Prostate gland (tissue), 2 donors: ENCODE results near the gene LCN1. TPM values are rescaled to one million over a fixed set of nuclear protein-coding genes. Genes with fewer than 3 reads are reported as not detected.

Experiments used
- DNase-seq: peaks from one replicate; pipeline ENCODE4 v3.0.0-alpha.2; 2019; ENCODE audit warnings: low spot score
- H3K27ac ChIP-seq, 2 donors: fragments of 200-600 bp; sonication (generic); 2 replicates each; pipeline ENCODE4 v1.5.1; 2017 to 2019
- H3K27me3 ChIP-seq: fragments of 200-600 bp; sonication (generic); replicated peaks from 2 replicates; pipeline ENCODE4 v1.5.1; 2019; ENCODE audit not compliant: insufficient read depth
- H3K36me3 ChIP-seq, 2 donors: fragments of 200-600 bp; sonication (generic); 1 replicate in 1 of 2; 2 replicates in 1 of 2; pipeline versions ENCODE4 v1.5.1 to v1.8.1; 2017 to 2019
- H3K4me1 ChIP-seq: fragments of 200-600 bp; sonication (generic); replicated peaks from 2 replicates; pipeline ENCODE4 v1.5.1; 2019
- H3K4me3 ChIP-seq, 2 donors: fragments of 200-600 bp; sonication (generic); 2 replicates each; pipeline ENCODE4 v1.5.1; 2017 to 2019
- H3K9me3 ChIP-seq: fragments of 200-600 bp; sonication (generic); 2 replicates; pipeline ENCODE4 v1.5.1; 2017
- POLR2A ChIP-seq: fragments of 450-650 bp; IDR thresholded peaks from one replicate; pipeline ENCODE4 v1.6.1; 2016; ENCODE audit warnings: antibody characterized with exemption, mild to moderate bottlenecking
- POLR2AphosphoS5 ChIP-seq: sonication (generic); formaldehyde crosslinking; IDR thresholded peaks from one replicate; pipeline ENCODE4 v1.6.1; 2017; ENCODE audit warnings: antibody characterized with exemption
- WGBS: methylation state at CpG from one replicate; pipeline ENCODE4 v1.1.5; 2018; 5-methylcytosine and 5-hydroxymethylcytosine counted together
- intact Hi-C: fragments of 100-400 bp; cut with DNase I; formaldehyde crosslinking; loops from one replicate; pipeline ENCODE4 v1.14.2; 2022
- total RNA-seq, 2 donors: library from RNA; depleted of rRNA; stranded (reverse); fragments of >200 nt; gene quantifications; one replicate each; pipeline ENCODE4 v1.1.0, GENCODE V29; 2016
- TF ChIP-seq, protein P1 (sequence below), 4 experiments: fragments of 200-600 bp in 2 of 4; fragments of 450-650 bp in 2 of 4; sonication (generic) in 2 of 4; IDR thresholded peaks; 1 replicate in 3 of 4; 2 replicates in 1 of 4; pipeline ENCODE4 v1.5.1; 2016 to 2019; ENCODE audit warnings: antibody characterized with exemption in 4 of 4, mild to moderate bottlenecking in 2 of 4, moderate library complexity in 2 of 4

Gene LCN1
- total RNA-seq, 2 donors from 2014 or later: not detected

DNA sequence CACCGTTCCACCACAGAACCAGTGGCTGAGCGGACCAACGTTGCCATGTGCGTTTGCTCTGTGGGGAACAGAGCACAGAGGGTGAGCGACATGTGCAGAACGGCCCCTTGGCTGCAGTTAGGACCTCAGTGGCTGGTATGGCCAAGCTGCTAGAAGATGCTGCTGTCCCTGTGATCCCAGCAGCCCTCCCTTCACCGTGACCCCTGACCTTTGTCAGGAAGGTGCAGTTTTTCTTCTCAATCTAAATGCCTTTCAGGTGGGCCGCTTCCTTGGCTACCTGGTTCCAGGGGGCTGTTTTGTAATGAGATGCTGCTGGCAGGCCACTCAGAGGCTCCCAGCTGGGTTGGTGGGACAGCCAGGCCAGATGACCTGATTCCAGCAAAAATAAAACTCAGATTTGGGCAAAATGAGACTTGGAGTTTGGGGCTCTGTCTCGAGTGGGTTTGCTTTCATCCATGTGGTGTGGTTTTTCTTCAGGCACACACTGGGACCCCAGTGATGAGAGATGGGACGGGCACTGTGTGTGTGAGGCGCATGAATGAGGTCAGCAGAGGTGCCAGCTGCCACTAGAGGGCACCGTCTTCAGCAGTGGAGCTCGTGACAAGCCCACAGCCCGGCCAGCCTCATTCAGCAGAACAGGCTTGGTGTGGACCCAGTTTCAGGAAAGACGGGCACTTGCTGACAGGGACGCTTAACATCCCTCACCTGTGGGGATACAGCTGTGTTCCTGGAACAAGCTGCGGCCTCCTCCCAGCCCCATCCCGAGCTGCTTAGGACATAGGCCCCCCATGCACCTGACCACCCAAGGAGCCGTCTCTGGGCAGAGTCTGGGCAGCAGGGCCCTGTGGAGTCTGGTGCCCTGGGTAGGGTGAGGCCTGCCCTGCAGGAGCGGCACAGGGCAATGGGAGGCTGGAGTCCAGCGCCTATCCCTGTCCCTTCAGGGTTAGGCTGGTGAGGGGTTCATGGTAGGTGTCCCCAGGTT is 16.7 kb upstream of the LCN1 start:
- Histone ChIP-seq H3K27ac (no peak overlapping the region), H3K36me3 (peaks cover 0 to 4% of the 10 kb centered on the region in 2 donors), H3K4me1 (peaks cover 7% of the 10 kb centered on the region), H3K9me3 (no peaks in the 10 kb centered on the region), H3K4me3 (no peak overlapping the region), H3K27me3 (no peaks in the 10 kb centered on the region)
- 68% methylated on average over 21 of the region's 21 CpGs for WGBS
- intact Hi-C loops: no loop called here
- peak; percentile 46 for DNase-seq
- TF ChIP-seq POLR2AphosphoS5: peak; percentile 27
- no peak for TF ChIP-seq POLR2A
- TF ChIP-seq, protein P1, sequence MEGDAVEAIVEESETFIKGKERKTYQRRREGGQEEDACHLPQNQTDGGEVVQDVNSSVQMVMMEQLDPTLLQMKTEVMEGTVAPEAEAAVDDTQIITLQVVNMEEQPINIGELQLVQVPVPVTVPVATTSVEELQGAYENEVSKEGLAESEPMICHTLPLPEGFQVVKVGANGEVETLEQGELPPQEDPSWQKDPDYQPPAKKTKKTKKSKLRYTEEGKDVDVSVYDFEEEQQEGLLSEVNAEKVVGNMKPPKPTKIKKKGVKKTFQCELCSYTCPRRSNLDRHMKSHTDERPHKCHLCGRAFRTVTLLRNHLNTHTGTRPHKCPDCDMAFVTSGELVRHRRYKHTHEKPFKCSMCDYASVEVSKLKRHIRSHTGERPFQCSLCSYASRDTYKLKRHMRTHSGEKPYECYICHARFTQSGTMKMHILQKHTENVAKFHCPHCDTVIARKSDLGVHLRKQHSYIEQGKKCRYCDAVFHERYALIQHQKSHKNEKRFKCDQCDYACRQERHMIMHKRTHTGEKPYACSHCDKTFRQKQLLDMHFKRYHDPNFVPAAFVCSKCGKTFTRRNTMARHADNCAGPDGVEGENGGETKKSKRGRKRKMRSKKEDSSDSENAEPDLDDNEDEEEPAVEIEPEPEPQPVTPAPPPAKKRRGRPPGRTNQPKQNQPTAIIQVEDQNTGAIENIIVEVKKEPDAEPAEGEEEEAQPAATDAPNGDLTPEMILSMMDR (IDR thresholded peaks at IDR 0.05): peak; percentile 34 to 59 (median 48)

DNA sequence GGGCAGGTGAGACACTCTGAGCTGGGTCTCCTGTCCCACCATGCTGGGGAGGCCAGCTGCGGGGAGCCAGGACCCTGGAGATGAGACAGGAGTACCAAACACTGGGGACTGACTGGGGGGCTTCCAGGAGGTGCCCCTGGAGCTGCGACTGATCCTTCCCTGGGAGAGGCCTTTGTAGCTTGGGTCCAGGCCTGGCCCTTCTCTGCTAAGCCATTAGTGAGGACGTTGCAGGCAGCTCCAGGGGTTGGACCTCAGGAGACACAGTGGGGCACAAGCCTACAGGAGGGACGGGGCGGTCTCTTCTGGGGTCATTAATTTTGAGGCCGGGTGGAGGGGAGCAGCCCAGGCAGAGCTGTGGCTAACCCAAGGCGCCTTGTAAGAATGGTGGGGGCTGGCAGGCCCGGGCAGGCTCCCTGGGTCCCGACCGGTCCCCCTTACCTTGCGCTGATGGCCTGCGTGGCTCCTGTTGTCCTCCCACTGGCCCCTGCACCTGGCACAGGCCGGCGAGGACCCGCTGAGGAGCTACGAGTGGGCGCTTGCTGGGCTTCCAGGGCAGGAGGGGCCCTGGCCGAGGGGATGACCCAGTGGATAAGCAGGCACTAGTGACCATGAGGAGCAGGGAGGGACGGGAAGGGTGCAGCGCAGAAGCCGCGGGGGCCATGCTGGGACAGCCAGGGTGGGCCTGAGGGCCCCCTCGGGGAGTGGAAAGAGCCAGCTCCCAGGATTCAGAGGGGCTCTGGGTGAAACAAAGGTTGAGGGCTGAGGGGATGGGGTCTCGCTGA is 15.6 kb upstream of the LCN1 start:
- Histone ChIP-seq H3K36me3 (peaks cover 0 to 4% of the 10 kb centered on the region in 2 donors), H3K4me1 (peaks cover 7% of the 10 kb centered on the region), H3K27ac (no peak overlapping the region), H3K27me3 (no peaks in the 10 kb centered on the region), H3K4me3 (no peak overlapping the region), H3K9me3 (no peaks in the 10 kb centered on the region)
- TF ChIP-seq POLR2AphosphoS5 (no peak), POLR2A (no peak)
- TF ChIP-seq, protein P1 (IDR thresholded peaks at IDR 0.05): no peak
- no peak for DNase-seq
- WGBS: 83% methylated on average over 22 of the region's 24 CpGs
- intact Hi-C loops: no loop called here

DNA sequence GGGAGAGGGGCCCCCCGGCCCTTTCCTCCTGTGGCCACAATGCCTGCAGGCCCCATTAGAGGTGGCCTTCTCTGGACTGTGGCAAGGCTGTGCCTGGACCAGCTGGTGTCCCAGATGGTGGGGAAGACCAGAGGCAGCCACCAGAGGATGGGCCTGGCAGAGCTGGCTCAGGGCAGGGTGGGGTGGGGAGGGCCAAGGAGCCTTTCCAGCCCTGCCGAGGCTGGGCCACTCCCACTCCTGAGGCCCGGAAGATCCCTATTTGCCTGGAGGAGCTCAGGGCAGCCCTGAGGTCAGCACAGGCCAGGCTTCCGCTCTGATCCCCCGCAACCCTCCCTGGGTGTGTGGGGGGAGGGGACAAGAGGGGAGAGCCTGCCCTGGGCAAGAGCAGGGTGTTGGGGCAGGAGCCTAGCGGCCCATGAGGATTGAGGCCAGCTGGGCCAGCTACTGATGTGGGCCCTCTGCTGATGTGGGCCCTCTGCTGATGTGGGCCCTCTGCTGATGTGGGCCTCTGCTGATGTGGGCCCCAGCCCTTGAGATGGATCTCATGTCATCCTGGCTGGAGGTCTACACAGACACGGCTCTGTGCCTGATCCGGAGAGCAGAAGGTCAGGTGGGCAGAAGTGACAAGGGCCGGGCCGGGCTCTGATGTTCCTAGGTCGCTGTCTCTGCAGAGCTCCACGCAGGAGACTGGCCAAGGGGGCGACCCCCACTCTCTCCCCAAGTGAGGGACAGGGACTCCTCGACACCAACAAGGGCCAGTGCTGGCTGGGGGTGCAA is 14.7 kb upstream of the LCN1 start:
- no peaks in the 10 kb centered on the region for H3K27me3 ChIP-seq
- H3K9me3 ChIP-seq: no peaks in the 10 kb centered on the region
- no peak overlapping the region for H3K4me3 ChIP-seq
- TF ChIP-seq, protein P1 (IDR thresholded peaks at IDR 0.05): no peak
- TF ChIP-seq POLR2AphosphoS5 (no peak), POLR2A (no peak)
- H3K36me3 ChIP-seq: peaks cover 0 to 4% of the 10 kb centered on the region in 2 donors
- WGBS: 60% methylated on average over 14 of the region's 14 CpGs
- H3K27ac ChIP-seq: no peak overlapping the region
- intact Hi-C loops: no loop called here
- peaks cover 3% of the 10 kb centered on the region for H3K4me1 ChIP-seq
- DNase-seq: no peak

DNA sequence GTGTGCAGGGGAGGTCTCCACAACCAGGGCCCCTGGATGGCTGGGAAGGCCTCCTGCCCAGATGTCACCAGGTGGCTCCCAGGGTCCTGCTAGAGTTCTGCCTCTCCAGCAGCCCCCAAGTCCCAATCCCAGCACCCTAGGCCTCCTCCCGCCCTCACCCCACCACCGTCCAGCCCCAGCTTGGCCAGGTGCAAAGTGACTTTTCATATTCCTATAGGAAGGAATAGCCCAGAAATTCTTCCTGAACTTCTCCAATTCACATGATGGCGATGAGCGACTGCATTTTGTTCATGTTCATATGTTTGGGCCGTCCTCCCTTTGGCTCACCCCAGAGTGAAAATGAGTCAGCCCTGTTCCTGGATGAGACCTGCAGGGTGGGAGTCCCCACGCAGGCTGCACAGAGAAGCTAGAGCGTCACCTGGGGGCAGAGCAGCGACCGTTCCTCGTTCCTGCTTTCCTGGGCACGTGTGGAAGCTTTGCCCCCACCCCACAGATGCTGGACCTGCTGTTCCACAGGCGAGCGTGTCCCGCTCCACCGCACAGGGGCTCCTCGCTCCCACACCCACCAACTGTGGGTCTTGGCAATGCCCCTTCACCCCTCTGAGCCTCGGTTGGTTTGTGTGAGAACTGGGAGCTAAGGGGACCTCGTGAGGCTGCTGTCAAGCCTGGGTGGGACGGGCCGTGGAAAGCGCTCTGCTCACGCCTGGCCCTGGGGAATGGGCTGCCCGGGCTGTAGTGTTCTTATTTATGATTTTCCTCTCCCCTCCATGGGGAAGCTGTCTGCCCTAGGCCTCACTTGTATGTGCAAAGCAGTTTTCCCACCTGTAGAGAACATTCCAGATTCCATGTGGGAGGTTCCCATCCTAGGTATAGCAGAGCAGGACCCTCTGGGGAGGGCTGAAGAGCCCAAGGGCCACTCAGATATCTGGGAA is 13.9 kb upstream of the LCN1 start:
- Histone ChIP-seq H3K4me3 (no peak overlapping the region), H3K4me1 (no peaks in the 10 kb centered on the region), H3K27ac (no peak overlapping the region), H3K27me3 (no peaks in the 10 kb centered on the region), H3K9me3 (no peaks in the 10 kb centered on the region), H3K36me3 (peaks cover 0 to 4% of the 10 kb centered on the region in 2 donors)
- DNase-seq: no peak
- intact Hi-C loops: no loop called here
- TF ChIP-seq POLR2AphosphoS5: no peak
- no peak for TF ChIP-seq POLR2A
- TF ChIP-seq, protein P1 (IDR thresholded peaks at IDR 0.05): no peak
- WGBS: 86% methylated on average over 23 of the region's 23 CpGs
